NCI-H2227 treated with DMSO at 0.1 percent for 48 hours (cell line): ENCODE measurements around the gene ZNF526.
"Not testable (repeated sequence)": the region's sequence is repeated elsewhere in the genome, so short reads cannot be mapped to it uniquely, and the experiment has no call there.

Experiments
- DNase-seq: peaks from one replicate; lab custom pipeline; 2025; lab: John Stamatoyannopoulos, UW

Gene ZNF526

GRCh38 chr19:42247640-42248199 lies 27.6 kb downstream of the ZNF526 start:
- no peak for DNase-seq

- no peak for DNase-seq
Measured at GRCh38 chr19:42248270-42249148, 28.4 kb downstream of the ZNF526 start.

DNA sequence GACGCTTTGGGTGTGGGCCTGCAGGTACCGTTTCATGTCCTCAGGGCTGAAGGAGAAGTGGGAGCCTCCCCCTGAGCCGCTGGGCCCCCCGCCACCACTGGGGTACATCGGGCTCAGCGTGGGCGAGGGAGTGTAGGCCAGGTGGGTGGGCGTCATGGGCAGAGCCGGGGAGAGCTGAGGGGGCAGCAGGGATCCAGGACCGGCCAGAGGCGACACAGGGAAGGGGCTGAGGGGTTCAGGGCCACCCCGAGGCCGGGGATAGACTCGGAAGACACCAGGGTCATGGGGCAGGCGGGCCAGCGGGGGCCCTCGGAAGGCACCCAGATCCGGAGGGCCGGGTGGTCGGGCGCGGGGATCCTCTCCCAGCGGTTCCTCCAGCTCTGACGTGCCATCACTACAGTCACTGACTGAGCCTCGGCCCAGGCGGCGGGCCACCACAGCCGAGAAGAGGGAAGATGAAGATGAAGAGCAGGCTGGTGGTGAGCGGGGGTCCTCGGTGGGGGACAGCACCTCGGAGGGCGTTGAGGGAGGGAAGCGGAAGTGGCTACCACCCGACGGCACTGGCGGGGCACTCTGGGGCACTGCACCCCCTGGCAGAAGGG lies 29.1 kb downstream of the ZNF526 start:
- no peak for DNase-seq

GRCh38 chr19:42249769-42250168 lies 29.7 kb downstream of the ZNF526 start:
- DNase-seq, result no peak

DNA sequence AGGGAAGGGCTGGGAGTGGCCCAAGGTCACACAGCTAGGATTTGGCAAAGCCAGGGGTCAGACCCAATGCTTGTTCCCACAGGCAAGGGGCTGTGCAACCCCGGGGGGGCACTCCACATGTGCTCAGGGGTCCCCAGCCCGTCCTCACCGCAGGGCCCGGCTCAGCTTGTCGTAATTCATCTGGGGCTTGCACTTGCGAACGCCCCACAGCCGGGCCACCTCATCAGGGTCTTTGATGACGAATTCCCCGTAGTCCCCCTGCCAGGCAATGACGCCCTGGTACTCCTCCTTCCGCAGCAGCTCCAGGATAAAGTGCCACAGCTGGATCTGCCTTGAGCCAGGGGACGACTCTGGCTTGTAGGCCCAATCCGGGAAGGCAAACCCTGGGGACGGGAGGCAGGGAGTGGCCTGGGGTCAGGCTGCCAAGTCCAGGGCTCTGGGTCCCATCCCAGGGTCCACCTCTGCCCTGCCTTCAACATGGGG lies 30.1 kb downstream of the ZNF526 start:
- no peak for DNase-seq

DNA sequence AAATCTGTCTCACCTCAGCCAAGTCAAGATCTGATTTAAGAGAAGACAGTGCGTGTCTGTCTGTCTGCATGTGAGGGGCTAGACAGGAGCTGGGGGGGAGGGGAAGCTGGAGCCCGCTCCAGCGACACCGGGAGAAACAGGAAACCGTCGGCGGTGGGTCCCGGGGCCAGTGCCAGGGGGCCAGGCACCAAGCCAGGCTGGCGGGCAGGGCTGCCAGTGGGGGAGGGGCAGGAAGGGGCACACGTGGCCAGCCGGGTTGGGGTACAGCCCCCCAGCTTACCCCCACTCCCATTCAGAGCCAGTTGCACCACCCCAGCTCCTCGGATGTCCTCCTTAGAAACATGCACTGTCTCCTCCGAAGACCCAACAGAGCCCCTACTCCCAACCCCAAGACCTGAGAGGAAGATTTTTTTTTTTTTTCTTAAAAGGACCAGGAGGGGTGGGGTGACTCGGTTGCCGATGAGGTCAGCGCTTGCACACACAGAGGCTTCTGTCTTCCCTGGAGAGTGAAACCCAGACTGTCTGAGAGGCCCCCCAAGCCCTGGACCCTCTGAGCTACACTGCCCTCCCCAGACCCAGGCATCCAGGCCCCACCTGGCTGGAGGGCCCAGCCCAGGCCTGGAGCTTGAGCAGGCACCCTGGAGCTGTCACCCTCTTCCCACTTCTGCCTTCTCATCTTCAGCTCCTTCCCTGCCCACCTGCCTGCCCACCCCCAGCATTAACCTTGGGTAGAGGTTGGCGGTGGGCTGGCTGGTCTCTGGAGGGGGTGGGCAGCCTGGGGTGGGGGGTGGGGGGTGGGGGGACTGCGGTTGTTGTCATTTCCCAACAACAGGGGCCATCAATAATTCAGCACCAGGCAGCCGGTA lies 30.8 kb downstream of the ZNF526 start:
- DNase-seq, result no peak

DNA sequence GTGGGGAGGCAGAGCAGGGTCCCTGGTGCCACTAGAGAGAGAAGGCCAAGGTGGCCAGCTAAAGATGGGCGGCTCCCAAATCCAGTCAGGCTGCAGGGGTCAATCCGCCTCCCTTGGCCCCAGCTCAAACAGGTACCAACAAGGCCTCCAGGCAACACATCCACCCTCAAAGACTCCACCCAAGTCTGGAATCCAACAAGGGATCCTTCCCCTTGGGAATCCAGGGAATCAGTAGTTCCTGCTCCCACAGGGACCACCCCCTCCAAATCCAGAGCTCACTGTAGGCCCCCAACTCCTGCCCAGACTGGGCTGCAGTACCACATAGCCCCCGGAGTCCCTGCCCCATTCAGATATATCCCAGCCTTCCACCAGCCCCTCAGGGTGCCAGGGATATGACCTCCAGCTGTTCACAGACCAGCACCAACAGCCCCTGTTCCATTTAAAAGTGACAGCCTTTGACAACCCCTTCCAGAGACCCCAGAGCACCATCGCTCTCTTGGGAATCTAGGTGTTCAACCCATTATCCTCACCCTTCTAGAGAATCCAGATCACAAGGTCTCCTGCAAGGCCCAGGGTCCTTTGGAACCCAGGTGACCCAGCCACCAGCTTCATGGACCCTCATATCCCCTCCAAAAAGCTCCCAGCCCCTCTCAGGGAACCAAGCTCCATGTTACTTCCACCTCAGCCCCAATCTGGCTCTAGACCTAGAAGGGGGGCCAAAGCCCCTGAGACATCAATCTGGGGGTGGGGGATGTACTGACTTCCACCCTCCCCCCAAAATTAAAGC lies 31.7 kb downstream of the ZNF526 start:
- DNase-seq, result no peak

DNA sequence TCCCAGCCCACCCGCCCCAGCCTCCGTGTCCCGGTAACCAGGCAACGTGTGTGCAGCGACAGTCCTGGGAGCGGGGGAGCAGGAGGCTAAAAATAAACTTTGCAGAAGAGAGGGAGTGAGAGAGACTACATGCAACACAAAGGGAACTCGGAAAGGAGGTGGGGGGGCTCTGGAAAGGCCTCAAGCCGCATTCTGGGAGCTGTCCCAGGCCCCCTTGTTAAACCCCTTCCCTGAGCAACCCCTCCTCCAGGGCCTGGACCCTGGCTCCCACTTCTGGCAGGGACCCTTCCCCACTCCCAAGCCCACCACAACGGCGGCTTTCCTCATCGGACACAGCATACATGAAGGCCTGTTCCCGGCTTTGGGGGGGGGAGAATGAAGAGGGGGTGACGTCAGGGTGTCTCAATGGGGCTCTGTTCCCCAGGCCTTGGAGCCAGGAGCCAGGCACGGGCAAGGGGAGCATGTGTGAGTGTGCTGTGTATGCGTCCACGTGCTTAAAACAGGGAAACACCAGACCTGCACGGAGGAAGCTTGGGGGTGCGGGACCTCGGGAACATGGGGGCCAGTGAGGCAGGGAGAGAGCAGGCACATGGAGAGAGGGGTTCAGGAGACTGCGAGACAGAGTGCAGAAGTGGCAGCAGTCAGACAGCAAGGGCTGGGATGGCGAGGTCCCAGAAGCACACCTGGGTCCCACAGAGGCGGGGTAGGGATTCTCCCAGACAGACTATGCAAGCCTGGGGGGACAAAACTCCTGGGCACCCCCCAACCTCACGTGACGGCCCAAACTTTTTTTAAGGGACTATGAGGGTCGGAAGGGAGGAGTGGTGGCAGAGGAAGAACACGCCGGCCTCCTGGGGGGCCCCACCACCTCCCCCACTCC lies 32.5 kb downstream of the ZNF526 start:
- peak; percentile 61 for DNase-seq

GRCh38 chr19:42253245-42254088 lies 33.4 kb downstream of the ZNF526 start:
- DNase-seq, result peak; percentile 71

GRCh38 chr19:42254089-42254849 lies 34.2 kb downstream of the ZNF526 start:
- DNase-seq, result peak; percentile 88

- peak; percentile 96 for DNase-seq
Measured at GRCh38 chr19:42254850-42255765, 35.0 kb downstream of the ZNF526 start, which contains the start of gene ERF. Gene ERF, minus strand, starts transcription at chr19:42255128. Its CDS starts 129 bp downstream, at chr19:42254999.

- DNase-seq, result peak; percentile 87
Measured at GRCh38 chr19:42255766-42256745, 35.9 kb downstream of the ZNF526 start.

DNA sequence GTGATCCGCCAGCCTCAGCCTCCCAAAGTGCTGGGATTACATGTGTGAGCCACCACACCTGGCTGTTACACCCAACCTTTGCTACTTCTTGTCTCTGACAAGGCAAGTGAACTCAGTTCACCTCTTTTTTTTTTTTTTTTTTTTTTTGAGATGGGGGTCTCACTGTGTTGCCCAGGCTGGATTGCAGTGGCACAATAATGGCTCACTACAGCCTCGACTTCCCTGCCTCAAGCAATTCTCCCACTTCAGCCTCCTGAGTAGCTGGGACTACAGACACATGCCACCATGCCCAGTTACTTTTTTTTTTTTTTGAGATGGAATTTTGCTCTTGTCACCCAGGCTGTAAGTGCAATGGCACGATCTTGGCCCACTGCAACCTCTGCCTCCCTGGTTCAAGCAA lies 37.7 kb downstream of the ZNF526 start:
- not testable (repeated sequence) for DNase-seq

- no peak for DNase-seq
Measured at GRCh38 chr19:42261763-42262162, 41.7 kb downstream of the ZNF526 start.

DNA sequence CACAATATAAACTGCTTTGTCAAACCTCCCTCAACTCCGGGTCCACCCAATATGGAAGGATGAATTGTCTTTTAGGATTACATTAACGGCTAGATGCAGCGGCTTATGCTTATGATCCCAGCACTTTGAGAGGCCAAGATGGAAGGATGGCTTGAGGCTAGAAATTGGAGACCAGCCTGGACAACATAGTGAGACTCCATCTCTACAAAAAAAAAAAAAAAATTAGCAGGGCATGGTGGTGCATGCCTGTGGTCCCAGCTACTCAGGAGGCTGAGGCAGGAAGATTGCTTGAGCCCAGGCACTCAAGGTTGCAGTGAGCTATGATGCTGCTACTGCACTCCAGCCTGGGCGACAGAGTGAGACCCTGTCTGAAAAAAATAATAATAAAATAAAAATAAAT lies 46.0 kb downstream of the ZNF526 start:
- DNase-seq, result not testable (repeated sequence)
